Stimulated activated CD8-positive, alpha-beta memory T cell treated with anti-CD3 and anti-CD28 coated beads, Interleukin-12 subunit alpha, Interleukin-12 subunit beta, amount 100 ng/mL, for 24 hours (primary cell): ENCODE results near the gene CX3CL1.
"Not testable (repeated sequence)": the region's sequence is repeated elsewhere in the genome, so short reads cannot be mapped to it uniquely, and the experiment has no call there.

ENCODE experiments used
- DNase-seq: peaks from one replicate; pipeline ENCODE4 v3.0.0-alpha.2; 2020; ENCODE audit errors: extremely low read depth

CX3CL1 gene

GRCh38 chr16:57372372-57373116, at the start of gene CX3CL1:
Gene CX3CL1, plus strand, starts transcription at chr16:57372490. Its CDS starts 79 bp downstream, at chr16:57372569.
- DNase-seq, result no peak

- no peak for DNase-seq
Observed at GRCh38 chr16:57324749-57325148, 47.5 kb upstream of the CX3CL1 start.

- no peak for DNase-seq
Observed at GRCh38 chr16:57325458-57325857, 46.8 kb upstream of the CX3CL1 start.

GRCh38 chr16:57329718-57330327, 42.5 kb upstream of the CX3CL1 start:
- no peak for DNase-seq

- DNase-seq, result no peak
Observed at GRCh38 chr16:57331355-57331754, 40.9 kb upstream of the CX3CL1 start.

- DNase-seq, result no peak
Observed at GRCh38 chr16:57333402-57333801, 38.9 kb upstream of the CX3CL1 start.

- DNase-seq, result no peak
Observed at GRCh38 chr16:57335366-57335765, 36.9 kb upstream of the CX3CL1 start.

GRCh38 chr16:57341062-57341440, 31.2 kb upstream of the CX3CL1 start:
- no peak for DNase-seq

- DNase-seq, result no peak
Observed at GRCh38 chr16:57341441-57342303, 30.6 kb upstream of the CX3CL1 start.

GRCh38 chr16:57342606-57343005, 29.7 kb upstream of the CX3CL1 start:
- DNase-seq, result not testable (repeated sequence)

GRCh38 chr16:57343221-57343620, 29.1 kb upstream of the CX3CL1 start:
- no peak for DNase-seq

- DNase-seq, result not testable (repeated sequence)
Observed at GRCh38 chr16:57344094-57344493, 28.2 kb upstream of the CX3CL1 start.

- DNase-seq, result no peak
Observed at GRCh38 chr16:57345021-57345420, 27.3 kb upstream of the CX3CL1 start.

- DNase-seq, result no peak
Observed at GRCh38 chr16:57345666-57346204, 26.6 kb upstream of the CX3CL1 start.

- DNase-seq, result no peak
Observed at GRCh38 chr16:57347858-57348257, 24.4 kb upstream of the CX3CL1 start.

GRCh38 chr16:57348327-57348726, 24.0 kb upstream of the CX3CL1 start:
- no peak for DNase-seq

- no peak for DNase-seq
Observed at GRCh38 chr16:57349212-57350031, 22.9 kb upstream of the CX3CL1 start.

- no peak for DNase-seq
Observed at GRCh38 chr16:57352636-57353047, 19.6 kb upstream of the CX3CL1 start.

- no peak for DNase-seq
Observed at GRCh38 chr16:57354311-57354710, 18.0 kb upstream of the CX3CL1 start.

GRCh38 chr16:57355898-57356414, 16.3 kb upstream of the CX3CL1 start:
- no peak for DNase-seq

- DNase-seq, result no peak
Observed at GRCh38 chr16:57356547-57356946, 15.7 kb upstream of the CX3CL1 start.
